Left ventricle myocardium inferior (tissue), 1 donor: ENCODE measurements around the gene USP13. TPM values are rescaled to one million over a fixed set of nuclear protein-coding genes. Genes with fewer than 3 reads are reported as not detected.

Experiments
- DNase-seq: peaks from one replicate; pipeline ENCODE4 v3.0.0-alpha.2; 2020
- H3K27ac ChIP-seq: fragments of 200-600 bp; replicated peaks from 2 replicates; pipeline ENCODE4 v1.8.0; 2021
- H3K27me3 ChIP-seq: fragments of 200-600 bp; 2 replicates; pipeline ENCODE4 v1.8.0; 2021; ENCODE audit warnings: low read depth
- H3K36me3 ChIP-seq: fragments of 200-600 bp; 2 replicates; pipeline ENCODE4 v1.8.0; 2021
- H3K4me1 ChIP-seq: fragments of 200-600 bp; 2 replicates; pipeline ENCODE4 v1.8.0; 2021
- H3K4me3 ChIP-seq: fragments of 200-600 bp; 2 replicates; pipeline ENCODE4 v1.8.0; 2021; ENCODE audit warnings: mild to moderate bottlenecking, moderate library complexity
- H3K9me3 ChIP-seq: fragments of 200-600 bp; replicated peaks from 2 replicates; pipeline ENCODE4 v1.8.0; 2021
- CTCF ChIP-seq: fragments of 200-600 bp; IDR thresholded peaks from 2 replicates; pipeline ENCODE4 v1.8.0; 2021; ENCODE audit warnings: antibody characterized with exemption, mild to moderate bottlenecking, borderline replicate concordance
- intact Hi-C: fragments of 100-400 bp; cut with micrococcal nuclease; formaldehyde crosslinking; loops from one replicate; pipeline ENCODE4 v1.11.0; 2022
- total RNA-seq: library from RNA; stranded (reverse); fragmentation: NEBNext Ultra II Directional; extraction: Animal tissue kit (Norgen Biotek cat#: 25700); gene quantifications from one replicate; pipeline ENCODE4 v1.2.1, GENCODE V29; 2021
- donor health status: DM: no; HTN: yes; CAD: no; lungs with severe emphysema.

The USP13 gene
- total RNA-seq, 1 donor from 2014 or later: 162 TPM

- Histone ChIP-seq H3K27ac (no peak overlapping the region), H3K4me3 (no peak overlapping the region), H3K36me3 (no peaks in the 10 kb centered on the region), H3K4me1 (no peaks in the 10 kb centered on the region), H3K27me3 (no peaks in the 10 kb centered on the region), H3K9me3 (no peaks in the 10 kb centered on the region)
- no peak for TF ChIP-seq CTCF
- DNase-seq: no peak
- intact Hi-C loops: no loop called here
Observed at GRCh38 chr3:179809639-179810038, 156.8 kb downstream of the USP13 start.

- intact Hi-C loops: no loop called here
- Histone ChIP-seq H3K4me1 (no peaks in the 10 kb centered on the region), H3K36me3 (no peaks in the 10 kb centered on the region), H3K9me3 (no peaks in the 10 kb centered on the region), H3K27me3 (no peaks in the 10 kb centered on the region), H3K27ac (no peak overlapping the region), H3K4me3 (no peak overlapping the region)
- DNase-seq: no peak
- TF ChIP-seq CTCF: peak; percentile 67
Observed at GRCh38 chr3:179811321-179812095, 158.7 kb downstream of the USP13 start.

GRCh38 chr3:179812096-179812382 lies 159.2 kb downstream of the USP13 start:
- Histone ChIP-seq H3K4me3 (no peak overlapping the region), H3K27me3 (no peaks in the 10 kb centered on the region), H3K27ac (no peak overlapping the region), H3K36me3 (no peaks in the 10 kb centered on the region), H3K4me1 (no peaks in the 10 kb centered on the region), H3K9me3 (no peaks in the 10 kb centered on the region)
- no peak for DNase-seq
- no peak for TF ChIP-seq CTCF
- intact Hi-C loops: no loop called here

GRCh38 chr3:179819379-179819778 lies 166.5 kb downstream of the USP13 start:
- Histone ChIP-seq H3K36me3 (no peaks in the 10 kb centered on the region), H3K9me3 (no peaks in the 10 kb centered on the region), H3K4me1 (peaks cover 28% of the 10 kb centered on the region), H3K27me3 (no peaks in the 10 kb centered on the region), H3K27ac (peak overlapping the region; percentile 39), H3K4me3 (no peak overlapping the region)
- no peak for TF ChIP-seq CTCF
- peak; percentile 62 for DNase-seq
- intact Hi-C loops: no loop called here

- DNase-seq: no peak
- Histone ChIP-seq H3K27me3 (no peaks in the 10 kb centered on the region), H3K4me1 (peaks cover 34% of the 10 kb centered on the region), H3K9me3 (no peaks in the 10 kb centered on the region), H3K4me3 (no peak overlapping the region), H3K36me3 (no peaks in the 10 kb centered on the region), H3K27ac (no peak overlapping the region)
- no peak for TF ChIP-seq CTCF
- intact Hi-C loops: no loop called here
Observed at GRCh38 chr3:179822296-179822695, 169.5 kb downstream of the USP13 start.
